HPDE6-E6E7 (cell line): ENCODE data around the gene JDP2.

Experiments
- DNase-seq: peaks from one replicate; pipeline ENCODE4 v3.0.0; 2011; ENCODE audit warnings: missing footprints; ENCODE audit errors: extremely low spot score

The JDP2 gene

DNA sequence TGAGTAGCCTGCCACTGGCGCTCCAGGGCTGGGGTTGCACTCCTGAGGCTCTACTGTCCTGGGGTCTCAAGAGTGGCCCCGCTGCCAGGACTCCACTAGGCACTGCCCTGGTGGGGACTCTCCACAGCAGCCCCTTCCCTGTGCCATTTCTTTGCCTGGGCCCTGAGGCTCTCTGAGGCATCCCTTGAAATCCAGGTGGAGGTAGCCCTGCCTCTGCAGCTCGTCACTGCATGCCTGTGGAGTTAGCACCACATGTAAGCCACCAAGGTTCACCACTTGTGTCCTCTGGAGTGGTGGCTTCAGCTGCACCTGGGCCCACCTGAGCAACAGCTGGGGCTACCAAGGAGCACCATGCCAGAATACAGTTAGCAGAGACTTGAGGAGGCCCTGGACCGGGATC lies 54.5 kb downstream of the JDP2 start:
- no peak for DNase-seq

GRCh38 chr14:75484711-75485429 lies 57.0 kb downstream of the JDP2 start:
- no peak for DNase-seq

DNA sequence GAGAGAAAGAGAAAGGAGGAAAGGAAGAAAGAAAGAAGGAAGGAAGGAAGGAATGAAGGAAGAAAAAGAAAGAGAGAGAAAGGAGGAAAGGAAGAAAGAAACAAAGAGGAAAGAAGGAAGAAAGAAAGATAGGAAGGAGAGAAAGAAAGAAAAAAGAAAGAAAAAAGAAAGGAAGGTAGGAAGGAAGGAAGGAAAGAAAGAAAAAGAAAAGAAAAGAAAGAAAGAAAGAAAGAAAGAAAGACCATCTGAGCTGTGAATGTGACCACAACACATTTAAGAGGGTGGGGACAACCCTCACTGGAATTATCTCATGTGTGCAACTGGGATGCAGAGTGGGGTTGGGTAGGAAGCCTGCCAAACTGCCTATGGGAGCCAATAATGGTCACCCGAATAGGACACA lies 58.5 kb downstream of the JDP2 start:
- no peak for DNase-seq

- peak; percentile 77 for DNase-seq
Observed at GRCh38 chr14:75487155-75487671, 59.4 kb downstream of the JDP2 start.

DNA sequence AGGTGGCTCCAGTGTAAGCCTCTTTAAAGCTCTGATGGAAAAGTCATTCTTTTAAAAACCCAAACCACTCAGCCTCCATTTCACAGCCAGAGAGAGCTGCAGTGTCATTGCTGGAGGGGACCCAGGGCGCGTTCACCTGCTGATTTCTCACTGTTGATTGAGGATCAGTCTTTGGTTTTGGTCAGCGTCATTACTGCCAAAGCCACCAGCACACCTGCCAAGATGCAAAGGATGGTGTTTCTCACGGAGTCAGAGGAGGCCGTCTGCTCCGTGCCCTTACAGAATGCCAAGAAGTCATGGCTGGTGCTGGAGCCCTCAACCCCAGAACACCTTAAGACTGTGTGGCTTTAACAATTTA lies 61.6 kb downstream of the JDP2 start:
- no peak for DNase-seq

DNA sequence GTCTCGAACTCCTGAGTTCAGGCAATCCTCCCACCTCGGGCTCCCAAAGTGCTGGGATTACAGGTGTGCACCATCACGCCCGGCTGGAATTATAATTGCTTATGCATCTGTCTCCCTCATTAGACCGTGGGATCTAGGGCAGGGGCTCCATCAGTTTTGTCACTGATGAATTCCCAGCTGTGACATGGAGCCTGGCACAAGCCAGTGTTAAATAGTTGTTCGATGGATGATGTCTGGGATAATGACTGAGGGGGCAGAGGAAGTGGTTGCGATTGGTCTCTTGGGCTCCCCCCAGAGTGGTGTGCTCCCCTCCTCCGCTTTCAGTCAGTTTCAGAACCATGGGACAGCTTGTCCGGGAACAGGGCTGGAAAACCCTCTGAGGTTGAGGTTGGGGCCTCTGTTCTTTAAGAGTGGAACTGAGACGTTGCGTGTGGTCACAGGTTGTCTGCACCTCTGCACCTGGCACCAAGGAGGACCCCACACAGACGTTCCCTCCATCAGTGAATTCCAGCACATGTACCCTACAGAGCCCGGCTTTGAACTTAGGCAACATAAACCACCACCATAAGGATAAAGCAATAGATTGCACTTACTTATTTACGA lies 63.7 kb downstream of the JDP2 start:
- no peak for DNase-seq

GRCh38 chr14:75492832-75493591 lies 65.2 kb downstream of the JDP2 start:
- no peak for DNase-seq

GRCh38 chr14:75493592-75494087 lies 65.8 kb downstream of the JDP2 start:
- no peak for DNase-seq

DNA sequence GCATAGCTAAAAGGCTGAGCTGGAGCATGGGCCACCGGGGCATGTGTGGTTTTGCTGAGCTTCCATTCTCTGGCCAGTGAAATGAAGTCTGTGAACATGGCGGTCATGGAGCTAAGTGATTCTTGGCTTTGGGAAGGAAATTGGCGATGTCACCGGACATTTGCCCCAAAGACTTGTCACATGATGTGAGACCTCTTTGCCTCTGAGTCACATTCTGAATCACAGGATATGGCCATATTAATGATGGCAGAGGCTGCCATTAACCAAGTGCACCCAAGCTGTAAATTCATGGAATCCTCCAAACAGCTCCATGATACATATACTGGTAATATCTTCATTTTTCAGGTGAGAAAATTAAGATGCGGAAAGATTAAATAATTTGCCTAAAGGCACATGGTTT lies 67.1 kb downstream of the JDP2 start:
- no peak for DNase-seq

DNA sequence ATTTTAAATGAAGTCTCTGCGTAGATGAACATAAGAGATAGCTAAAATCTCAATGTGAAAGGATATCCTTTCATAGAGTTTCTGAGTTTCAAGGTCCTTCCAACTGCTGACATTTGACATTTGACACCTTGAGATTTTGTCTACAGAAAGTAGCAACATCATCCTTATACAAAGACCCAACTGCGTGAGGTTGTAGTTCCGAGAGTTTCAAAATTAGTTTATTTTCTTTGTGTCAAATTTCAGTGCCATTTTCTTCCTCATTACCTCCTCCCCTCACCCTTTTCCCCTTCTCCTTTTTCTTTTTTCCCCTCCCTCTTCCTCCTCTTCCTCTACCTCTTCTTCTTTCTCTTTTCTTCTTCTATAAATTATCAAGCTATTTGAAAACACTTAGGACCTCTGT lies 67.6 kb downstream of the JDP2 start:
- DNase-seq = no peak

DNA sequence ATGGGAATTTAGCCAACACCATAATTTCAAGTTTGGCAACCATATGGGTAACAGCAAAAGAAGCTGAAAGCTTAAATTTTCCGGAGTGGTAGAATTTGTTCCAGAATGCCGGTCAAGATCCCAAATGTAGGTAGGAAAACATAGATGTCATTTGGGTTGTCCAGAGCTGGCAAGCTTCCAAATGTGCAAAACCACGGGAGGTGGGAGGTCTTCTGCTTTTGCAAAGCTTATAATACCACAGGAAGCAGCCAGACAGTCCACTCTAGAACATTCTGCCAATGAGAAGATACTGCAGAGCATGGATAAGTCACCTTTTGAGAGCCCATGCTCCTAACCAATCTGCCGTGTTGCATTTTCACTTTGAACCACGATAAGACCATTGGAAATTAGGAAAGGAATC lies 68.1 kb downstream of the JDP2 start:
- no peak for DNase-seq

DNA sequence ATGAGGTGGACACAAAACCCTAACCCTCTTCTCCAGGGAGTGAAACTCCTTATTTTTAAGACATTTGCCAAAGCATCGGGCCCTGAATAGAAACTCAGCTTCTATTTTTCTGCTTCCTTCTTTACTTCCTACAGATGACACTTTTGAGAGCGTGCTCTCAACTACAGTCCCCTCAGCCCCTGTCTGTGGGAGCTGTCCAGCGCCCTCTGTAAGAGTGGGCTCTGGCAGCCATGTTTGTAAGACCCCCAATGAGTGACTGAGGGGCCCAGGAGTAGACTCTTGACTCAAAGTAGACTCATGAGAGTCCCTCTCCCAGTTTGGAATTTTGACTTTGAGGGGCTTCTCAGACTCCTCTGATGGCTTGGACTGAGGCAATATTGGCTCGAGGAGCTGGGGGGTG lies 68.9 kb downstream of the JDP2 start:
- DNase-seq = no peak

DNA sequence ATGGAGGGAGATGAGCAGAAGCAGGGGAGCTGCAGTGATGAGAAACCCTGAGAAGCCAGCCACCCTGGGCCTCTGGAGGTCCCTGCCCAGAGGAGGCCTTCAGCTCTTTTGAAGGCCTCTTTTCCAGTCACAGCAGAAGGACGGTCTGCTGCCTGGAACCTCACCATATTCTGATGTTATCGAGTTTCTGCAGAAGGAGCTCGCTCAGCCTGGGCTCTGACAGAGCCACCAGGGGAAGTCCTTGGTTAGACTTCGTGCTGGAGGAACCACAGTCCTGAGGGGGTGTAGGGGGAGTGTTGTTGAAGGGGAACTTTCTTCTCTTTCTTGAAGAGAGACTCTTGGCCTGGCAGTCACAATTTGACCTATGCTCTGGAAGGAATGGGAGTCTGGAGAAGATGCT lies 69.4 kb downstream of the JDP2 start:
- DNase-seq = no peak

GRCh38 chr14:75497701-75498100 lies 69.9 kb downstream of the JDP2 start:
- no peak for DNase-seq

- no peak for DNase-seq
Observed at GRCh38 chr14:75499084-75499875, 71.5 kb downstream of the JDP2 start.

- DNase-seq = no peak
Observed at GRCh38 chr14:75501080-75501479, 73.3 kb downstream of the JDP2 start.

DNA sequence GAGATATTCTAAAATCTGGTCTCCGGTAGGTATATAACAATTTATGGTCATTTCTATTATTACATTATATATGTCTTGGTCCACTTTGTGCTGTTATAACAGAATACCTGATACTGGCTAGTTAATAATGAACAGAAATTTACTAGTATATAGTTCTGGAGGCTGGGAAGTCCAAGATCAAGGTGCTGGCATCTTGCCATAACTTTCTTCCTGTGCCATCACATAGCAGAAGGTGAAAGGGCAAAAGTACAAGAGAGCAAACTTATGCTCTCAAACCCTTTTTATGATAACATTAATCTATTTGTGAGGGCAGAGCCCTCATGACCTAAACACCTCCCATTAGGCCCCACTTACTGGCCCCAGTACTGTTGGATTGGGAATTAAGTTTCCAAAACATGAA lies 76.6 kb downstream of the JDP2 start:
- no peak for DNase-seq

DNA sequence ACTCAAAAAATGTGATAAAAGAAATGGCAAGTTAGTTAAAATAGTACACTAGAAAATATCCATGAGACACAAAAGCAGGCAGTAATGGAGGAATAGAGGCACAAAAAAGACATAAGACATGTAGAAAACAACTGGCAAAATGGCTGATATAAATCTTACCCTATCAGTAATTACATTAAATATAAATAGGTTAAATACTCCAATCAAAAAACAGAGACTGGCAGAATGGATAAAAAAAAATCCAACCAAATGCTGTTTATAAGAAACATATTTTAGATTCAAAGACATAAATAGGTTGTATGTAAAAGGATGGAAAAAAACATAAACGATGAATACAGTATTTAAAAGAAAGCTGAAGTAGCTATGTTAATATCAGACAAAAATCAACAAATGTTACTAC lies 79.1 kb downstream of the JDP2 start:
- DNase-seq = no peak

GRCh38 chr14:75510547-75510946 lies 82.7 kb downstream of the JDP2 start:
- DNase-seq = no peak

DNA sequence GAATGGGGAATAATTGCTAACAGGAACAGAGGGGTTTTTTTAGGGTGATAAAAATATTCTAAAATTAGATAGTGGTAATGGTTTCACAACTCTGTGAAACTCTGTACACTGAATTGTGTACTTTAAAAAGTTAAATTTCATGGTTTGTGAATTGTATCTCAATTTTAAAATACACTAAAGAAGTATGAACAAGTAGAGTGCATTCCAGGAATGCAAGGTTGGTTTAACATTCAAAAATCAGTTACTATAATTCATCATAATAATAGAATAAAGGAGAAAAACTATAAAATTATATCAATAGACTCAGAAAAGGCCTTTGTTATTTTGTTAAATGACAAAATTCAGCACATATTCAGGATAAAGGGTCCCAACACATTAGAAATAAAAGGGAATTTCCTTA lies 83.4 kb downstream of the JDP2 start:
- no peak for DNase-seq

DNA sequence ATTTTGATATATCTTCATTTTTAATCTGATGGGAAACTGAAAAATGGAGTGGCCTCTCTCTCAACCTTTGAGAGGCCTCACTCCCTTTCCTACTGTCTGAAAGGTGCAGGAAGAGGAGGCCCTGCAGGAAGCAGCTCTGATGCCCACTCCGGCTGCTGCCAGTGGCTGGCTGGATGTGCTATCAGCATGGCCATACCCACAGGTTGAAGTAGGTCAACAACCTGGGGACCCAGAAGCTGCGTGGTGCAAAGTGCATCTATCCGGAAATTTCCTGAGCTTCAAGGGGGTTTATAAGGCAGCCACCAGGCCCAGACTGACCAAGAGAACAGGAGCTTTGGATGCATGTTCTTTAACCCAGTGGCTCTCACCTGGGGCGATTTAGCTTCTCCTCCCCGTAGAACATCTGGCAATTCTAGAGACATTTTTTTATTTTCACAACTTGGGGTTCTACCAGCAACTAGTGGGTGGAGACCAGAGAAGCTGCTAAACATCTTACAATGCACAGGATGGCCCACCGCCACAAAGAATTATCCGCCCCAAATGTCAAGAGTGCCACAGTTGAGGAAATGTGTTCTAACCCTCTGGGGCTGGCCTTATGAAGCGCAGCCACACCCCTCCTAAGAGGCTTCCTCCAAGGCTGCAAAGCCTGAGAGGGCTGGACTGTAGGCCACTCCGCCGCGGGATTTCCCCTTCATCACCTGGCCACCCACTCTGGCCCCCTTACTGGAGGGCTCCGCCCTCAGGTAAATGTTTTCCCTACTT lies 86.3 kb downstream of the JDP2 start:
- DNase-seq = no peak
